ENCODE results near the gene PSMB9.

PSMB9 gene

GRCh38 chr6:32883789-32884188 is 29.8 kb downstream of the PSMB9 start:
- peaks cover 10% of the 10 kb centered on the region for H3K27me3 Mint-ChIP-seq (ENCODE audit: low read depth)

GRCh38 chr6:32885698-32886286 is 31.8 kb downstream of the PSMB9 start:
- TF ChIP-seq CTCF (IDR thresholded peaks at IDR 0.05; ENCODE audit: unreplicated experiment in 3 of 3), result peak; percentile 55 to 72 (median 57)
- Mint-ChIP-seq H3K4me3 (no peak overlapping the region), H3K36me3 (ENCODE audit: low read depth) (no peaks in the 10 kb centered on the region), H3K27me3 (ENCODE audit: low read depth) (peaks cover 7% of the 10 kb centered on the region), H3K27ac (no peak overlapping the region), H3K4me1 (peaks cover 21% of the 10 kb centered on the region), H3K9me3 (no peaks in the 10 kb centered on the region)

More at GRCh38 chr6:32883789-32884188, 29.8 kb downstream of the PSMB9 start:
- Mint-ChIP-seq H3K4me3 (no peak overlapping the region), H3K4me1 (peaks cover 21% of the 10 kb centered on the region), H3K36me3 (ENCODE audit: low read depth) (no peaks in the 10 kb centered on the region), H3K27ac (no peak overlapping the region), H3K9me3 (no peaks in the 10 kb centered on the region)
- TF ChIP-seq CTCF (IDR thresholded peaks at IDR 0.05; ENCODE audit: unreplicated experiment in 3 of 3), result no peak

- H3K9me3 Mint-ChIP-seq, result no peaks in the 10 kb centered on the region
- H3K4me1 Mint-ChIP-seq, result peaks cover 21% of the 10 kb centered on the region
- no peaks in the 10 kb centered on the region for H3K36me3 Mint-ChIP-seq (ENCODE audit: low read depth)
- TF ChIP-seq CTCF (IDR thresholded peaks at IDR 0.05; ENCODE audit: unreplicated experiment in 3 of 3), result no peak
- H3K27ac Mint-ChIP-seq, result no peak overlapping the region
- peaks cover 7% of the 10 kb centered on the region for H3K27me3 Mint-ChIP-seq (ENCODE audit: low read depth)
- no peak overlapping the region for H3K4me3 Mint-ChIP-seq
These were observed 32.8 kb downstream of the PSMB9 start for GRCh38 chr6:32886681-32887383.

- Mint-ChIP-seq H3K4me3 (no peak overlapping the region), H3K9me3 (no peaks in the 10 kb centered on the region), H3K27me3 (ENCODE audit: low read depth) (peaks cover 7% of the 10 kb centered on the region), H3K27ac (no peak overlapping the region), H3K36me3 (ENCODE audit: low read depth) (no peaks in the 10 kb centered on the region), H3K4me1 (peaks cover 21% of the 10 kb centered on the region)
- no peak for TF ChIP-seq CTCF (IDR thresholded peaks at IDR 0.05; ENCODE audit: unreplicated experiment in 3 of 3)
These were observed 33.6 kb downstream of the PSMB9 start for GRCh38 chr6:32887616-32888015.

DNA sequence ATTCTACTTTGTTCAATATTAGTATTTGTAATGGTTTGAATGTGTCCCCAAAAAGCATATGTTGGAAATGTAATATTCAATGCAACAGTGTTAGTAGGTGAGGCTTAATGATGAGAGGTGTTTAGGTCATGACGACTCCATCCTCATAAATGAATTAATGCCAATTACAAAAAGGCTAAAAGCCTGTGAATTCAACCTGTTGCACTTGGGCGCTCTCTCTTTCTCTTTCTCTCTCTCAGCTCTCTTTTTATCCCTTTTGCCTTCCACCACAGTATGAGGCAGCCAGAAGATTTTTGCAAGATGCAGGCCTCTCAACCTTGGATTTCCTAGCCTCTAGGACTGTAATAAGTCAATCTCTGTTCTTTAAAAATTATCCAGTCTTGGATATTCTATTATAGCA is 34.6 kb downstream of the PSMB9 start:
- Mint-ChIP-seq H3K4me3 (no peak overlapping the region), H3K27ac (no peak overlapping the region), H3K9me3 (no peaks in the 10 kb centered on the region), H3K4me1 (peaks cover 21% of the 10 kb centered on the region), H3K36me3 (ENCODE audit: low read depth) (no peaks in the 10 kb centered on the region), H3K27me3 (ENCODE audit: low read depth) (peaks cover 6% of the 10 kb centered on the region)
- no peak for TF ChIP-seq CTCF (IDR thresholded peaks at IDR 0.05; ENCODE audit: unreplicated experiment in 3 of 3)

DNA sequence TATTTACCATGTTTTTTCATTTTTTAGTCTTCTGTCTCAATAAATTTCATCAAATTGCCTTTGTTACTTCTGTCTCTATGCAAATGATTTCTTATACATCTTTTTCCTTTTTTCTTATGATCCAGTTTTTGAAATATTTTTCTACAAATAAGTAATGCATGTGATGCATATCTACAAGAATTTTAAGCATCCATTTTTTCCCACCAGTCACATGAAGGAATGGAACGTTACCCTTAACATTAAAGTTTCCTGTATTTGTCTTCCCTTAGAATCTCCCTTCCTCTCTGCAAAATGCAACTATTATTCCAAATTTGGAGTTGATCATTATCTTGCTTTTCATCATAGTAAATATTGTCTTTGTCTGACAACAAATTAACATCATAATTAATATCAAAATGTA is 35.5 kb downstream of the PSMB9 start:
- no peak for TF ChIP-seq CTCF (IDR thresholded peaks at IDR 0.05; ENCODE audit: unreplicated experiment in 3 of 3)
- Mint-ChIP-seq H3K4me3 (no peak overlapping the region), H3K4me1 (peaks cover 21% of the 10 kb centered on the region), H3K27me3 (ENCODE audit: low read depth) (no peaks in the 10 kb centered on the region), H3K27ac (no peak overlapping the region), H3K36me3 (ENCODE audit: low read depth) (no peaks in the 10 kb centered on the region), H3K9me3 (no peaks in the 10 kb centered on the region)

Data from nephron (organoid).